HCT116 (cell line): ENCODE results near the gene OPCML. TPM values are rescaled to one million over a fixed set of nuclear protein-coding genes. Genes with fewer than 3 reads are reported as not detected.

Experiments used
- ATAC-seq: fragments of 200-7000 bp; cut with Tn5 transposase; 2 replicates; pipeline ENCODE4 v1.9.1; 2020; ENCODE audit warnings: mild to moderate bottlenecking, moderate library complexity
- BruUV-seq: library from RNA; stranded (reverse); fragments of 400-500 nt; replicated peaks from 2 replicates; lab custom pipeline; 2021; lab: Mats Ljungman, UMichigan
- CTCF ChIA-PET: fragments of 300-600 bp; sonication (Branson Sonifier 250); formaldehyde crosslinking; loops from one replicate; lab custom pipeline; 2021; ENCODE audit warnings: antibody characterized with exemption; lab: Charles Lee
- POLR2A ChIA-PET: fragments of 300-600, 350-600 bp; sonication (Branson Sonifier 250); formaldehyde crosslinking; loops from one replicate; lab custom pipeline; 2021; ENCODE audit warnings: antibody characterized with exemption; lab: Charles Lee
- RAD21 ChIA-PET, 2 experiments: fragments of 300-600 bp; sonication (Branson Sonifier 250); formaldehyde crosslinking; loops; one replicate each; lab custom pipeline; 2023; ENCODE audit warnings: low total read pairs in 2 of 2; ENCODE audit not compliant: uncharacterized antibody in 2 of 2, unreplicated experiment in 2 of 2, low non-redundant PET in 1 of 2; lab: Charles Lee
- DNase-seq: peaks from one replicate; pipeline ENCODE4 v3.0.0-alpha.2; 2010; ENCODE audit warnings: low read depth, low spot score
- H2AFZ ChIP-seq: fragments of 200-600 bp; shearing (Covaris generic), sonication (generic); 2 replicates; pipeline ENCODE4 v1.6.1; 2017; ENCODE audit warnings: low read depth, mixed run types, mixed read lengths, antibody characterized with exemption, low read length; ENCODE audit not compliant: poor library complexity, severe bottlenecking
- H3K27ac ChIP-seq: 2 replicates; pipeline ENCODE4 v1.5.1; 2012; ENCODE audit warnings: low read depth, low read length
- H3K27me3 ChIP-seq: fragments of 200-600 bp; sonication (generic); 2 replicates; pipeline ENCODE4 v1.6.1; 2016; ENCODE audit warnings: mixed run types, low read length, mixed read lengths; ENCODE audit not compliant: insufficient read depth
- H3K36me3 ChIP-seq, 2 experiments: fragments of 200-500 bp in 1 of 2; fragments of 200-600 bp in 1 of 2; sonication (Bioruptor generic) in 1 of 2; sonication (generic) in 1 of 2; 2 replicates each; pipeline versions ENCODE4 v1.5.1 to v1.6.1; 2014 to 2016; ENCODE audit warnings: low read length in 2 of 2, inconsistent platforms in 1 of 2, mixed read lengths in 1 of 2, mixed run types in 1 of 2; ENCODE audit not compliant: insufficient read depth in 2 of 2, control insufficient read depth in 1 of 2
- H3K4me1 ChIP-seq, 2 experiments: fragments of 200-600 bp in 1 of 2; sonication (generic) in 1 of 2; 2 replicates each; pipeline versions ENCODE4 v1.5.1 to v1.6.1; 2012 to 2017; ENCODE audit warnings: low read length in 2 of 2, inconsistent platforms in 1 of 2, mild to moderate bottlenecking in 1 of 2, mixed read lengths in 1 of 2, mixed run types in 1 of 2, moderate library complexity in 1 of 2; ENCODE audit not compliant: insufficient read depth in 2 of 2, control insufficient read depth in 1 of 2
- H3K4me2 ChIP-seq: fragments of 200-600 bp; sonication (generic); 2 replicates; pipeline ENCODE4 v1.6.1; 2017; ENCODE audit warnings: mixed run types, low read length, mixed read lengths
- H3K4me3 ChIP-seq, 2 experiments: fragments of 200-600 bp in 1 of 2; sonication (generic) in 1 of 2; replicated peaks in 1 of 2; 2 replicates each; pipeline ENCODE4 v1.5.1; 2011 to 2016; ENCODE audit warnings: low read length in 2 of 2, control low read depth in 1 of 2, low read depth in 1 of 2, mild to moderate bottlenecking in 1 of 2, mixed read lengths in 1 of 2, mixed run types in 1 of 2
- H3K79me2 ChIP-seq: fragments of 200-600 bp; sonication (generic); 2 replicates; pipeline ENCODE4 v1.6.1; 2017; ENCODE audit warnings: mild to moderate bottlenecking, mixed run types, low read length, moderate library complexity, mixed read lengths; ENCODE audit not compliant: insufficient read depth
- H3K9ac ChIP-seq: fragments of 200-600 bp; sonication (generic); 2 replicates; pipeline ENCODE4 v1.6.1; 2016; ENCODE audit warnings: low read length, mixed read lengths
- H3K9me2 ChIP-seq: fragments of 200-600 bp; sonication (generic), shearing (Covaris generic); 2 replicates; pipeline ENCODE4 v1.6.1; 2017; ENCODE audit warnings: mixed run types, mild to moderate bottlenecking, moderate library complexity; ENCODE audit not compliant: insufficient read depth
- H3K9me3 ChIP-seq, 2 experiments: fragments of 200-500 bp in 1 of 2; fragments of 200-600 bp in 1 of 2; sonication (Bioruptor generic) in 1 of 2; sonication (generic) in 1 of 2; 2 replicates each; pipeline ENCODE4 v1.6.1; 2014 to 2017; ENCODE audit warnings: low read length in 2 of 2, mixed read lengths in 2 of 2, inconsistent platforms in 1 of 2, low read depth in 1 of 2, mild to moderate bottlenecking in 1 of 2, mixed run types in 1 of 2, moderate library complexity in 1 of 2; ENCODE audit not compliant: control insufficient read depth in 1 of 2, insufficient read depth in 1 of 2
- H4K20me1 ChIP-seq: fragments of 200-600 bp; sonication (generic), shearing (Covaris generic); 2 replicates; pipeline ENCODE4 v1.6.1; 2017; ENCODE audit warnings: mixed run types, mild to moderate bottlenecking, moderate library complexity; ENCODE audit not compliant: insufficient read depth
- ATF3 ChIP-seq: IDR thresholded peaks from 2 replicates; pipeline ENCODE4 v1.6.1; 2012
- CBX3 ChIP-seq: IDR thresholded peaks from 2 replicates; pipeline ENCODE4 v1.6.1; 2012; ENCODE audit warnings: low read depth
- EGR1 ChIP-seq: IDR thresholded peaks from 2 replicates; pipeline ENCODE4 v1.6.1; 2012; ENCODE audit warnings: low read depth
- ELF1 ChIP-seq: IDR thresholded peaks from 2 replicates; pipeline ENCODE4 v1.6.1; 2012; ENCODE audit warnings: low read depth, borderline replicate concordance
- EZH2 ChIP-seq: fragments of 200-600 bp; sonication (generic); IDR thresholded peaks from 2 replicates; pipeline ENCODE4 v1.6.1; 2017; ENCODE audit warnings: antibody characterized with exemption, mixed run types
- FOSL1 ChIP-seq: IDR thresholded peaks from 2 replicates; pipeline ENCODE4 v1.6.1; 2012; ENCODE audit warnings: low read depth
- JUND ChIP-seq: IDR thresholded peaks from 2 replicates; pipeline ENCODE4 v1.6.1; 2012
- POLR2AphosphoS5 ChIP-seq: IDR thresholded peaks from 2 replicates; pipeline ENCODE4 v1.6.1; 2011; ENCODE audit warnings: mild to moderate bottlenecking, low read depth, low read length, moderate library complexity
- SRF ChIP-seq: IDR thresholded peaks from 2 replicates; pipeline ENCODE4 v1.6.1; 2012; ENCODE audit warnings: low read depth
- TCF7L2 ChIP-seq: IDR thresholded peaks from 2 replicates; pipeline ENCODE4 v1.7.0; 2011; ENCODE audit warnings: borderline replicate concordance, inconsistent platforms; ENCODE audit not compliant: insufficient read depth, insufficient read length; ENCODE audit errors: extremely low read depth
- YY1 ChIP-seq: IDR thresholded peaks from 2 replicates; pipeline ENCODE4 v1.6.1; 2011; ENCODE audit warnings: low read length, low read depth, moderate library complexity, mild to moderate bottlenecking; ENCODE audit not compliant: insufficient replicate concordance; ENCODE audit errors: extremely low read depth
- ZFX ChIP-seq: fragments of 450-650 bp; IDR thresholded peaks from 2 replicates; pipeline ENCODE4 v1.6.1; 2017
- intact Hi-C: fragments of 100-400 bp; cut with micrococcal nuclease; formaldehyde crosslinking; loops from 2 replicates; pipeline ENCODE4 v1.10.0; 2022
- total RNA-seq: library from RNA; stranded (reverse); gene quantifications from one replicate; pipeline ENCODE4 v1.2.1, GENCODE V29; 2021; ENCODE audit not compliant: unreplicated experiment
- TF ChIP-seq, protein P1 (sequence below): IDR thresholded peaks from 2 replicates; pipeline ENCODE4 v1.6.1; 2012; ENCODE audit warnings: low read depth

Gene OPCML
- total RNA-seq, 1 experiment from 2014 or later = not detected

GRCh38 chr11:132840660-132841059 is 691.6 kb downstream of the OPCML start:
- ChIA-PET CTCF (no interaction called here), RAD21 (no interaction called here), POLR2A (no interaction called here)
- peaks cover 4 to 18% of the 10 kb centered on the region in 2 experiments; a peak in 2 of 4 replicates for H3K9me3 ChIP-seq
- no peaks in the 10 kb centered on the region for H4K20me1 ChIP-seq
- no peak for TF ChIP-seq EGR1
- TF ChIP-seq TCF7L2 = no peak
- no peak for TF ChIP-seq SRF
- TF ChIP-seq ELF1 = no peak
- no peak for TF ChIP-seq FOSL1
- TF ChIP-seq, protein P1, sequence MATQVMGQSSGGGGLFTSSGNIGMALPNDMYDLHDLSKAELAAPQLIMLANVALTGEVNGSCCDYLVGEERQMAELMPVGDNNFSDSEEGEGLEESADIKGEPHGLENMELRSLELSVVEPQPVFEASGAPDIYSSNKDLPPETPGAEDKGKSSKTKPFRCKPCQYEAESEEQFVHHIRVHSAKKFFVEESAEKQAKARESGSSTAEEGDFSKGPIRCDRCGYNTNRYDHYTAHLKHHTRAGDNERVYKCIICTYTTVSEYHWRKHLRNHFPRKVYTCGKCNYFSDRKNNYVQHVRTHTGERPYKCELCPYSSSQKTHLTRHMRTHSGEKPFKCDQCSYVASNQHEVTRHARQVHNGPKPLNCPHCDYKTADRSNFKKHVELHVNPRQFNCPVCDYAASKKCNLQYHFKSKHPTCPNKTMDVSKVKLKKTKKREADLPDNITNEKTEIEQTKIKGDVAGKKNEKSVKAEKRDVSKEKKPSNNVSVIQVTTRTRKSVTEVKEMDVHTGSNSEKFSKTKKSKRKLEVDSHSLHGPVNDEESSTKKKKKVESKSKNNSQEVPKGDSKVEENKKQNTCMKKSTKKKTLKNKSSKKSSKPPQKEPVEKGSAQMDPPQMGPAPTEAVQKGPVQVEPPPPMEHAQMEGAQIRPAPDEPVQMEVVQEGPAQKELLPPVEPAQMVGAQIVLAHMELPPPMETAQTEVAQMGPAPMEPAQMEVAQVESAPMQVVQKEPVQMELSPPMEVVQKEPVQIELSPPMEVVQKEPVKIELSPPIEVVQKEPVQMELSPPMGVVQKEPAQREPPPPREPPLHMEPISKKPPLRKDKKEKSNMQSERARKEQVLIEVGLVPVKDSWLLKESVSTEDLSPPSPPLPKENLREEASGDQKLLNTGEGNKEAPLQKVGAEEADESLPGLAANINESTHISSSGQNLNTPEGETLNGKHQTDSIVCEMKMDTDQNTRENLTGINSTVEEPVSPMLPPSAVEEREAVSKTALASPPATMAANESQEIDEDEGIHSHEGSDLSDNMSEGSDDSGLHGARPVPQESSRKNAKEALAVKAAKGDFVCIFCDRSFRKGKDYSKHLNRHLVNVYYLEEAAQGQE = no peak
- no peak for TF ChIP-seq JUND
- H3K9me2 ChIP-seq = no peaks in the 10 kb centered on the region
- H3K27ac ChIP-seq = no peak overlapping the region
- intact Hi-C loops = no loop called here
- H3K27me3 ChIP-seq = no peaks in the 10 kb centered on the region
- H3K4me2 ChIP-seq = no peak overlapping the region
- H3K9ac ChIP-seq = no peak overlapping the region
- no peak overlapping the region for H3K4me3 ChIP-seq
- BruUV-seq = no TSS peak
- no peaks in the 10 kb centered on the region for H3K4me1 ChIP-seq
- no peak overlapping the region for H2AFZ ChIP-seq
- no peaks in the 10 kb centered on the region for H3K36me3 ChIP-seq
- H3K79me2 ChIP-seq = no peaks in the 10 kb centered on the region
- ATAC-seq = no peak
- DNase-seq = no peak

GRCh38 chr11:132840191-132840590 is 692.1 kb downstream of the OPCML start:
- POLR2A ChIA-PET = no interaction called here
- intact Hi-C loops = no loop called here
- H3K9me2 ChIP-seq = no peaks in the 10 kb centered on the region
- no TSS peak for BruUV-seq
- no peak for TF ChIP-seq POLR2AphosphoS5
- no peak for TF ChIP-seq ZFX
- no peak for TF ChIP-seq TCF7L2
- TF ChIP-seq CBX3 = no peak
- no peak for TF ChIP-seq EZH2
- TF ChIP-seq YY1 = no peak
- no peak for TF ChIP-seq ATF3
- no peak for TF ChIP-seq EGR1
- H3K9ac ChIP-seq = no peak overlapping the region
- H3K27ac ChIP-seq = no peak overlapping the region
- RAD21 ChIA-PET = no interaction called here
- no peaks in the 10 kb centered on the region for H3K4me1 ChIP-seq
- no peak for ATAC-seq
- CTCF ChIA-PET = no interaction called here
- H3K79me2 ChIP-seq = no peaks in the 10 kb centered on the region
- no peak overlapping the region for H3K4me2 ChIP-seq
- H2AFZ ChIP-seq = no peak overlapping the region
- H3K9me3 ChIP-seq = peaks cover 0 to 21% of the 10 kb centered on the region in 2 experiments; a peak in 2 of 4 replicates
- no peak overlapping the region for H3K4me3 ChIP-seq
- no peaks in the 10 kb centered on the region for H3K36me3 ChIP-seq
- H3K27me3 ChIP-seq = no peaks in the 10 kb centered on the region
- DNase-seq = no peak
- H4K20me1 ChIP-seq = no peaks in the 10 kb centered on the region
